Loucy (cell line): Measurements from ENCODE around the gene POLR2F.

Experiments used
- EZH2phosphoT487 ChIP-seq: fragments of 200-600 bp; IDR thresholded peaks from 2 replicates; pipeline ENCODE4 v1.6.1; 2018; ENCODE audit warnings: antibody characterized with exemption, mild to moderate bottlenecking, moderate library complexity, borderline replicate concordance
- TF ChIP-seq, protein P1 (sequence below): fragments of 200-600 bp; sonication (generic); conservative IDR thresholded peaks from 2 replicates; pipeline ENCODE4 v1.5.1; 2014; ENCODE audit warnings: mild to moderate bottlenecking, antibody characterized with exemption, low read length

DNA sequence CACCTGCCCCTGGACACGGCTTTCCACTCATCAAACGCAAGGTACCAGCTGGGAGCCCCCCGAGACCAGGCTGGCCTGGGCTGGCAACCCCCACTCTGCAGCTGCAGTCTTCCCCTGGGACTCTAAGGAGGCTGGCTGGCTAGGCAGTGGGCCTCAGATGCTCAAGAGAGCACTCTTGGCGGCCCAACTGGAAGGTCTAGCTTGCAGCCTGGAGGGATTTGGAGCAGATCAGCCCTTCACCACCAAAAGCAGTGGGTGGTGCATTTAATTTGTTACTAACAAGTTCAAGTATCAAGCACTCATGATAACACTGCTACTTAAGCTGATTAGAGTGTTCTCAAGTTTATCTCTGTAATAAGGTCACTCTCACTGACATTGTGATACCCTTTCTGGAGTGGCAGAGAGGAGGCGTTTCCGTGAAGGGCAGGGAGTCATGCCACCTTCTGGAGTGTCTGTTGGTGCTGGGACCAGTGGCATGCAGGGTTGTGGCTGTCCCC lies 21.6 kb upstream of the POLR2F start:
- TF ChIP-seq, protein P1, sequence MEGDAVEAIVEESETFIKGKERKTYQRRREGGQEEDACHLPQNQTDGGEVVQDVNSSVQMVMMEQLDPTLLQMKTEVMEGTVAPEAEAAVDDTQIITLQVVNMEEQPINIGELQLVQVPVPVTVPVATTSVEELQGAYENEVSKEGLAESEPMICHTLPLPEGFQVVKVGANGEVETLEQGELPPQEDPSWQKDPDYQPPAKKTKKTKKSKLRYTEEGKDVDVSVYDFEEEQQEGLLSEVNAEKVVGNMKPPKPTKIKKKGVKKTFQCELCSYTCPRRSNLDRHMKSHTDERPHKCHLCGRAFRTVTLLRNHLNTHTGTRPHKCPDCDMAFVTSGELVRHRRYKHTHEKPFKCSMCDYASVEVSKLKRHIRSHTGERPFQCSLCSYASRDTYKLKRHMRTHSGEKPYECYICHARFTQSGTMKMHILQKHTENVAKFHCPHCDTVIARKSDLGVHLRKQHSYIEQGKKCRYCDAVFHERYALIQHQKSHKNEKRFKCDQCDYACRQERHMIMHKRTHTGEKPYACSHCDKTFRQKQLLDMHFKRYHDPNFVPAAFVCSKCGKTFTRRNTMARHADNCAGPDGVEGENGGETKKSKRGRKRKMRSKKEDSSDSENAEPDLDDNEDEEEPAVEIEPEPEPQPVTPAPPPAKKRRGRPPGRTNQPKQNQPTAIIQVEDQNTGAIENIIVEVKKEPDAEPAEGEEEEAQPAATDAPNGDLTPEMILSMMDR = no peak
- no peak for TF ChIP-seq EZH2phosphoT487
